Heart right ventricle (tissue), 16 donors: Measurements from ENCODE around the gene ZMPSTE24. TPM values are rescaled to one million over a fixed set of nuclear protein-coding genes. Genes with fewer than 3 reads are reported as not detected.

Source experiments
- ATAC-seq, 8 donors: fragments of 200-7000 bp; cut with Tn5 transposase; one replicate each; pipeline ENCODE4 v1.9.1; 2020; ENCODE audit warnings: mild to moderate bottlenecking in 8 of 8, moderate library complexity in 8 of 8, moderate number of reproducible peaks in 1 of 8
- DNase-seq, 2 donors: peaks; one replicate each; pipeline ENCODE4 v3.0.0-alpha.2; 2020
- H3K27ac ChIP-seq, 10 donors: fragments of 200-600 bp; sonication (generic) in 2 of 10; one replicate each; pipeline versions ENCODE4 v1.5.0 to v1.8.0; 2020 to 2022; ENCODE audit warnings: mild to moderate bottlenecking in 3 of 10
- H3K27me3 ChIP-seq, 7 donors: fragments of 200-600 bp; one replicate each; pipeline ENCODE4 v1.8.0; 2021 to 2022; ENCODE audit warnings: mild to moderate bottlenecking in 2 of 7
- H3K36me3 ChIP-seq, 9 donors: fragments of 200-600 bp; sonication (generic) in 1 of 9; one replicate each; pipeline versions ENCODE4 v1.5.0 to v1.8.0; 2020 to 2022; ENCODE audit warnings: mild to moderate bottlenecking in 2 of 9
- H3K4me1 ChIP-seq, 9 donors: fragments of 200-600 bp; sonication (generic) in 1 of 9; one replicate each; pipeline versions ENCODE4 v1.5.0 to v1.8.0; 2020 to 2022; ENCODE audit warnings: mild to moderate bottlenecking in 4 of 9
- H3K4me3 ChIP-seq, 10 donors: fragments of 200-600 bp; sonication (generic) in 2 of 10; one replicate each; pipeline versions ENCODE4 v1.5.0 to v1.8.0; 2020 to 2022; ENCODE audit warnings: mild to moderate bottlenecking in 7 of 10, moderate library complexity in 2 of 10
- H3K9me3 ChIP-seq, 11 donors: fragments of 200-600 bp in 10 of 11; sonication (generic) in 2 of 11; one replicate each; pipeline versions ENCODE4 v1.5.0 to v1.8.0; 2013 to 2022; ENCODE audit warnings: mild to moderate bottlenecking in 2 of 11, control low read depth in 1 of 11, moderate library complexity in 1 of 11
- CTCF ChIP-seq, 9 donors: fragments of 200-600 bp; sonication (generic) in 2 of 9; IDR thresholded peaks; one replicate each; pipeline versions ENCODE4 v1.5.0 to v1.8.0; 2021 to 2022; ENCODE audit warnings: antibody characterized with exemption in 9 of 9, mild to moderate bottlenecking in 5 of 9, moderate library complexity in 1 of 9
- WGBS, 2 donors: extraction: QIAGEN DNeasy Blood & Tissue Kit; methylation state at CpG; one replicate each; pipeline ENCODE4 v1.1.7; 2013; ENCODE audit warnings: inconsistent platforms in 1 of 2; 5-methylcytosine and 5-hydroxymethylcytosine counted together
- intact Hi-C, 10 donors: fragments of 100-400 bp; cut with DNase I; formaldehyde crosslinking; loops; one replicate each; pipeline versions ENCODE4 v1.11.1 to v1.14.2; 2022
- polyA plus RNA-seq, 2 donors: library from polyadenylated mRNA; stranded (reverse); fragments of 200-250 nt; gene quantifications; one replicate each; pipeline ENCODE4 v1.2.3, GENCODE V29; 2013
- total RNA-seq, 10 donors: library from RNA; stranded (reverse); fragmentation: NEBNext Ultra II Directional in 3 of 10; extraction: Animal tissue kit (Norgen Biotek cat#: 25700) in 3 of 10; gene quantifications; one replicate each; pipeline versions ENCODE4 v1.2.1 to v1.2.4, GENCODE V29; 2021 to 2023
- donor health status: Arrhythmogenic right ventricular cardiomyopathy.
- donor health status: ischemic (EF 13 %, LVEDD 7.1; RV severe dilation, severe dysfunction).
- donor health status: healthy with polysubstance abuse.
- donor health status: DM: no; HTN: yes; CAD: no.
- donor health status: DM: no; HTN: no; CAD: no.
- donor health status: ischemic (EF 25% LVEDD 6.9; RV normal size, moderate dysfunction).
- donor health status: ischemic (EF 25% LVEDD 5.7; RV mildly dilated, moderate dysfunction).
- donor health status: healthy.
- donor health status: DM: yes; HTN: yes; CAD: no.
- donor health status: Ischemic cardiomyopathy.
- donor health status: ischemic (EF 35%, LVEDD 5.7; RV mildly dilated, moderate dysfunction).
- donor health status: nonischemic (EF 11% LVEDD 7.7; RV severe dilation, severe dysfunction).
- donor health status: DM: yes; HTN: yes; CAD: no.
- donor health status: PGD.
- donor health status: ischemic (EF 29% LVEDD 5.4; RV normal size, mild dysfunction).
- donor health status: nonischemic (EF 23%, LVEDD 6.1; RV moderate dilation, normal function).

Gene ZMPSTE24
- total and polyA plus RNA-seq, 12 donors = 19.9 to 47.5 (median 27.5) TPM

GRCh38 chr1:40265919-40266318, 7.9 kb downstream of the ZMPSTE24 start:
- Histone ChIP-seq H3K4me3 (no peak overlapping the region), H3K27ac (peak overlapping the region in 4 of 10 donors; percentile 37 to 81 (median 72)), H3K27me3 (no peaks in the 10 kb centered on the region), H3K4me1 (peaks cover 0 to 57% (median 34%) of the 10 kb centered on the region in 9 donors), H3K9me3 (no peaks in the 10 kb centered on the region), H3K36me3 (peaks cover 0 to 96% (median 55%) of the 10 kb centered on the region in 9 donors)
- DNase-seq = no peak
- ATAC-seq = no peak
- no peak for TF ChIP-seq CTCF (IDR thresholded peaks at IDR 0.05)
- intact Hi-C loops = no loop called here

GRCh38 chr1:40266786-40267535, 8.9 kb downstream of the ZMPSTE24 start:
- peak in 1 of 8 donors; percentile 13 for ATAC-seq
- H3K36me3 ChIP-seq = peaks cover 0 to 96% (median 53%) of the 10 kb centered on the region in 9 donors
- H3K9me3 ChIP-seq = no peaks in the 10 kb centered on the region
- DNase-seq = no peak
- peak overlapping the region; percentile 39 to 81 (median 68) for H3K27ac ChIP-seq
- H3K4me3 ChIP-seq = no peak overlapping the region
- no peak for TF ChIP-seq CTCF (IDR thresholded peaks at IDR 0.05)
- WGBS, 2 donors = 87 to 96% methylated on average over 6 of the region's 6 CpGs
- intact Hi-C loops = no loop called here
- H3K27me3 ChIP-seq = no peaks in the 10 kb centered on the region
- H3K4me1 ChIP-seq = peaks cover 0 to 51% (median 31%) of the 10 kb centered on the region in 9 donors

GRCh38 chr1:40267767-40268187, 9.7 kb downstream of the ZMPSTE24 start:
- H3K27me3 ChIP-seq = no peaks in the 10 kb centered on the region
- no peak overlapping the region for H3K4me3 ChIP-seq
- intact Hi-C loops = no loop called here
- peak; percentile 77 to 96 (median 90) for ATAC-seq
- DNase-seq = peak in 1 of 2 donors; percentile 25
- peak overlapping the region; percentile 39 to 81 (median 68) for H3K27ac ChIP-seq
- H3K9me3 ChIP-seq = no peaks in the 10 kb centered on the region
- TF ChIP-seq CTCF (IDR thresholded peaks at IDR 0.05) = no peak
- WGBS, 2 donors = 30 to 48% methylated on average over 2 of the region's 2 CpGs
- peaks cover 0 to 43% (median 25%) of the 10 kb centered on the region in 9 donors for H3K4me1 ChIP-seq
- peaks cover 0 to 96% (median 58%) of the 10 kb centered on the region in 9 donors for H3K36me3 ChIP-seq

GRCh38 chr1:40268211-40268610, 10.2 kb downstream of the ZMPSTE24 start:
- Histone ChIP-seq H3K36me3 (peaks cover 0 to 96% (median 59%) of the 10 kb centered on the region in 9 donors), H3K9me3 (no peaks in the 10 kb centered on the region), H3K27me3 (no peaks in the 10 kb centered on the region), H3K4me3 (no peak overlapping the region), H3K4me1 (peaks cover 0 to 38% (median 20%) of the 10 kb centered on the region in 9 donors), H3K27ac (peak overlapping the region in 9 of 10 donors; percentile 18 to 81 (median 69))
- intact Hi-C loops = no loop called here
- TF ChIP-seq CTCF (IDR thresholded peaks at IDR 0.05) = no peak
- ATAC-seq = no peak
- DNase-seq = no peak
